NCI-H1092 (cell line): ENCODE data around the gene NEU1.
"Not testable (repeated sequence)": the region's sequence is repeated elsewhere in the genome, so short reads cannot be mapped to it uniquely, and the experiment has no call there.

Experiments used
- DNase-seq: peaks from one replicate; lab custom pipeline; 2025; lab: John Stamatoyannopoulos, UW

Gene NEU1

DNA sequence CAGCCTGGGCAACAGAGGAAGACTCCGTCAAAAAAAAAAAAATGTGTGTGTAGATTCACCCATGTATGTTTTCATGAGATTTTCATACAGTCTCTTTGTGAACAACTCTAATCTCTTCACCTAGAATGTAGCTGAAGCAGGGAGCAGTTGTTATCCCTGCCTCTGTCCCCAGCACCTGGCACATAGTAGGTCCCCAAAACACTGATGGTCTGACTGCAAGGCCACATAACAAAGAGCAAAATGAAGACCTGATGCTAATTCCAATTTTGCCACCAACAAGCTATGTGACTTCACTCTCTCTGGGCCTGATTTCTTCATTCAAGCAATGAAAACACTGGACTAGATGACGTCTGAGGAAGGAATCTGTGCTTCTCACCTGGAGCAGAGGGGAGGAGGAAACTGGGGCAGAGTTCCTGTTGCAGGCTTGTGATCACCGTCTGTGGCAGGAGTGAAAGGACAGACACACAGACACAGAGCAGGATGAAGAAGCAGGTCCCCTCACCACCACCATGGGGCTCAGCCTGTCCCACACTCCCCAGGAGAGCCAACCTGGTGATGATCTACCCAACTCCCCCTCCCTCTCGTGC is 11.6 kb upstream of the NEU1 start:
- DNase-seq, result no peak

- DNase-seq, result no peak
Observed at GRCh38 chr6:31871046-31871659, 8.5 kb upstream of the NEU1 start.

GRCh38 chr6:31870385-31870921 is 7.8 kb upstream of the NEU1 start:
- DNase-seq, result no peak

GRCh38 chr6:31869343-31869742 is 6.7 kb upstream of the NEU1 start:
- no peak for DNase-seq

DNA sequence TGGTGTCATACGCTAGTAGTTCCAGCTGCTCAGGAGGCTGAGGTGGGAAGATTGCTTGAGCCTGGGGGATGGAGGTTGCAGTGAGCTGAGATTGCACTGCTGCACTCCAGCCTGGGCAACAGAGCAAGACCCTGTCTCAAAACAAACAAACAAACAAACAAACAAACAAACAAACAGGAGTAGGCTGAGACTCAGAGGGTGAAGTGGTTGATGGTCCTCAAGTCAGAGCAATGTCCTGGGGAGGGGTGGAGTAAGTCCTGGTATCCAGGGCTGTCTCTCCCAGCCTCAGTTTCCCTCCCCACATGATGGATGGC is 6.0 kb upstream of the NEU1 start:
- DNase-seq, result not testable (repeated sequence)

DNA sequence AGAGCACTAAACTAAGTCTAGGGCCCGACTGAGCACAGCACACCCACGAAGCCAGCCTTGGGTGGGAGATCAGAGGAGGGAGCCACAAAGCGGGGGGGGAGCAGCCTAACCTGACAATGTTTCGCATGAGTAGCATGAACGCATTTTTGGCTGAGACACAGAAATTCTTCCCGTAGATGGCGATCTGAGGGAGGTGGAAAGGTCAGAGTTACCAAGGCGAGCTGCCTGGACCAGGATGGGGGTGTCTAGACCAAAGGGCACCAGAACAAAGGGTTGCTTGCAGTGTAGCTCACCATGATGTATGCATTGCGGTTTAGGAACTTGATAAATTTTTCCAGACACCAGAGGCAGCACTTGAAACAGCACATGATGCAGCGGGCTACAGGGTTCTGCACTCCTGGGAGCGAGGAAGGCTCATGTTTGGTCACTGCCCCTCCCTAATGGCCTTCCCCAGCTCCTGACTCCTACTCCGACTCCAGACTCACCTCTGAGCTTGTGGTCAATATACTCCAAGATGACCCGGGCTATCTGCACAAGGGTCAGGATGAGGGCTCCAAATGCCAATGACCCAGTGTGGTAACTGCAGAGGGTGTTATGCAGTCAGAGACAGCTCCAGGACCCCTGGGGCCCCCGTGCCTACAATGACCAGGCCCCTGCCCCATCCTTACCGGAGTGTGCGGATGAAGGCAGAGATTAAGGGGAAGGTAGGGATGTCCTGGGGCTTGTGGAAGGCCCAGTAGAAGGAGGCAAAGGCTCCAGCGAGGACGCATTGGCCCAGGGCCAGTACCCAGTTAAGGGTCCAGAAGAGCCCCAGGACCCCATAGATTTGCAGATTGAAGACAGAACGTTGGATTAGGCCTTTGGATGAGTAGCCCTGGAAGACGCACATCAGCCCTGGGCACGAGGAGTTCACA is 2.8 kb upstream of the NEU1 start:
- no peak for DNase-seq

DNA sequence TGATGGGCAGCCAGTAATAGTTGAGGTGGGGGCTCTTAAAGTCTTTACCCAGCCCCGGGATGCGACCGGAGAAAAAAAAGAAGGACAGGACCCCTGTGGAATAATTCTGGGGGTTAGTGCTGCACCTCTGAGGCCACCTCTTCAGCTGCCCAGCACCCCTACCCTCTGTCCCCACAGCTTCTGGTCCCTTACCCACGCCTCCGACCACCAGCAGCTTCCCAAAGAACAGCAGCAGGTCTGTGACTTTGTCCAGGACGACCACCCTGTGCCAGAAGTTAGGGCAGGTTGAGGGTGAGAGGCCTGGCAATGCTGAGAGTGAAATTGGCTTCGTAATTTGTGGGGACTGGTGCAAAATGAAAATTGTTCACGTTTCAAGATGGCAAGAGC is 2.2 kb upstream of the NEU1 start:
- DNase-seq, result no peak

DNA sequence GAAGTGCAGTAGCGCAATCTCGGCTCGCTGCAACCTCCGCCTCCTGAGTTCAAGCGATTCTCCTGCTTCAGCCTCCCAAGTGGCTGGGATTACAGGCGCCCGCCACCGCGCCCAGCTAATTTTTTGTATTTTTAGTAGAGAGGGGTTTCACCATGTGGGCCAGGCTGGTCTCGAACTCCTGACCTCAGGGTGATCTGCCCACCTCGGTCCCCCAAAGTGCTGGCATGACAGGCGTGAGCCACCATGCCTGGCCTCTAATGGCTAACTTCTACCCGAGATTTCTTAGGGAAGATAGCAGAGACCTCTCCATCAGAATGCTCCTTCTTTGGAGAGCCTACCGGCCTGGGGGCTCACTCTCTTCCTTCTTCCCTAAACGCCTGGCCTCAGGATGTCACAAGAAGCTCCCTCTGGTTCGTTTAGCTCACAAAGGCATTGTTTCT is 1.5 kb upstream of the NEU1 start:
- not testable (repeated sequence) for DNase-seq

GRCh38 chr6:31861919-31862343 is 690 bp downstream of the NEU1 start:
- no peak for DNase-seq

- DNase-seq, result no peak
Observed at GRCh38 chr6:31861150-31861549, 1.5 kb downstream of the NEU1 start.

DNA sequence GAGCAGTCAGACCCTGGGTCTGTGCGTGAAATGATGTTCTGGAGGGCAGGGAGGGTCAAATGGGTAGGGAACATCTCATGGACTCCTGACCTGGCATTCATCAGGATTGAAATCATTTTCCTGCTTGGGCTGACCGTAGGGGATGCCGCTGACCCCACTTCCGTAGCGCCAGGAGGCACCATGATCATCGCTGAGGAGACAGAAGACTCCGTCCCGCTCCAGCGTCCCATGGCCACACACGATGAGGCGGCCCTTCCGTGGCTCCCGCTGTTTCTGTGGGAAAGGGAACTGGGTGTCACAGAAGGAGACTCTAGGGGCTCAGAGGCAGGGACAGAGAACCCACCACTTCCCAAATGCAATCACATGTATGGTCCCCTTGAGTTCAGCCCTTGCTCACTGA is 2.3 kb downstream of the NEU1 start:
- no peak for DNase-seq

- no peak for DNase-seq
Observed at GRCh38 chr6:31859923-31860322, 2.7 kb downstream of the NEU1 start.

- no peak for DNase-seq
Observed at GRCh38 chr6:31858707-31859106, 3.9 kb downstream of the NEU1 start.

DNA sequence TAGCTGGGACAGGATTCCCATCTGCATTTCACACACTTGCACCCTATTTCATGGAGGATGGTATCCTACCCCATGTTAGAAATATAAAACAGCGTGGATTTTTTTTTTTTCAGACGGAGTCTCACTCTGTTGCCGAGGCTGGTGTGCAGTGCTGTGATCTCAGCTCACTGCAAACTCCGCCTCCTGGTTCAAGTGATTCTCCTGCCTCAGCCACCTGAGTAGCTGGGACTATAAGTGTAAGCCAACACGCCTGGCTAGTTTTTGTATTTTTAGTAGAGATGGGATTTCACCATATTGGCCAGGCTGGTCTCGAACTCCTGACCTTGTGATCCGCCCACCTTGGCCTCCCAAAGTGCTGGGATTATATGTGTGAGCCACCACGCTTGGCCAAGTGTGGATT is 4.8 kb downstream of the NEU1 start:
- not testable (repeated sequence) for DNase-seq

GRCh38 chr6:31851980-31852718 is 10.5 kb downstream of the NEU1 start:
- not testable (repeated sequence) for DNase-seq

DNA sequence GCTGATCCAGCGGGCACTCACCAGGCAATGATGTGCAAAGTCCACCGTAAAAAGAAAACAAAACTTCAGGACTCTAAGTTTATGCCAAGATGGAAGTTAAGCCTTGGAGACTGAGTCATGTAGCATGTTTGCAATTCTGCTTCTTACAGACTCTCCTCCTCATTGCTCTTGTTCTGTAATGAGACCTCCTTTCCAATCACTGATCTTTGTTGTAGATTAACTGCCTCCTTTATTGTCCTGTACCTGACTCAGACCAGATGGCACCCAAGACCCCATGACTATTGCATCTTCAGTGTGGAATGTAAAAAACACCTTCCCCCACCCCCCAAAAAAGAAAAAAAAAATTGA is 11.2 kb downstream of the NEU1 start:
- DNase-seq, result no peak

DNA sequence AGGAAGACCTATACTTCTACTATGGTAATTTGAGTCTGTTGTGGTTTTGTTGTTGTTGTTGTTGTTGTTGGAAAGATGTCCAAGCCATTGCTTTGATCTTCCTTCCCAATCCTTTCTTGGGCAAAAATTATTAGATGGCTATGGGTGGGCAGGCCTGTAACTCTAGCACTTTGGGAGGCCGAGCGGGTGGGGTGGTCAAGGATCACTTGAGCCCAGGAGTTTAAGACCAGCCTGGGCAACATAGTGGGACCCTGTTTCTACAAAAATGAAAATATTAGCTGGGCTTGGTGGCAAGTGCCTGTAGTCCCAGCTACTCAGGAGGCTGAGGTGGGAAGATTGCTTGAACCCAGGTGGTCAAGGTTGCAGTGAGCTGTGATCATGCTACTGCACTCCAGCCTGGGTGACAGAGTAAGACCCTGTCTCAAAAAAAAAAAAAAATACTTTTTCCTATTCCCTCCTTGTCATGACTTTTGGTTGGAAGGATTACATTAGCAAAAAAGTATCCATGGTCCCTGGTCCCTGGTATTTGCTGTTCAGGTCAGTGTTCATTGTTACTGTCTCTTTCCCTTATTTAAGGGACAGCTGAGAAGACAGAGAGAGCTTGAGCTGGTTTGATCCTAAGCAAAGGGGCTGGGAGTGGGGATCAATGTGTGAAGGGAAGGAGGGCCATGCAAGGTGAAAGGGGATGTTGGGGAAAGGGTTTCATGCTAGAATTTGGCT is 11.7 kb downstream of the NEU1 start:
- DNase-seq, result no peak

DNA sequence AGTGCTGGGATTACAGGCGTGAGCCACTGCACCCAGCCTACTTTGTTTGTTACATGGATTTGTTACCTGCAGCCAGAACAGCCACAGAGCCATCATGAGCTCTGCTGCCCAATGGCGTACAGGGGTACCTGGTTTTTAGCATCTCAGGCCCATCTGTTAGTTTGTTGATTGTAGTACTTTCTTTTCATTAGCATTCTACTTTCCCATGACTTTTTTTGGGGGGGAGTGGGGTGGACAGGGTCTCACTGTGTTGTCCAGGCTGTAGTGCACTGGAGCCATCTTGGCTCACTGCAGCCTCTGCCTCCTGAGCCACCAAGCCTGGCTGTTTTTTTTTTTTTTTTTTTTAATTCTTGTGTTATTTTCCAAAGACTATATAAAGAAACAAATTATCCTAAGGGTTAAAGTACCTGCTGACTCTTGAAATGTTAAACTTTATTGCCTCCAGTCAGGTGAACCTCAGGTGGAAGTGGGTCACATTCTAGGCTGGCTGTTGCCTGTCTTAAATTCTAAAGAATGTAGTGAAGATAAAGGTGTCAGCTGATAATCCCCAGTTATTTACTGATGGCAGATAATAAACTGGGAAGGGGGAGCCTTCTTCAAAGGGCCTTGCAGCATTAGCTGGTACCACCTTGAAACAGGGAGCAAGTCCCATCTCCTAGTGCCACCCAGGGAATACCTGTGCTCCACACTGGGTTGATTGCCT is 15.2 kb downstream of the NEU1 start:
- no peak for DNase-seq

GRCh38 chr6:31844507-31844906 is 18.1 kb downstream of the NEU1 start:
- DNase-seq, result no peak

- DNase-seq, result no peak
Observed at GRCh38 chr6:31842053-31842452, 20.6 kb downstream of the NEU1 start.

DNA sequence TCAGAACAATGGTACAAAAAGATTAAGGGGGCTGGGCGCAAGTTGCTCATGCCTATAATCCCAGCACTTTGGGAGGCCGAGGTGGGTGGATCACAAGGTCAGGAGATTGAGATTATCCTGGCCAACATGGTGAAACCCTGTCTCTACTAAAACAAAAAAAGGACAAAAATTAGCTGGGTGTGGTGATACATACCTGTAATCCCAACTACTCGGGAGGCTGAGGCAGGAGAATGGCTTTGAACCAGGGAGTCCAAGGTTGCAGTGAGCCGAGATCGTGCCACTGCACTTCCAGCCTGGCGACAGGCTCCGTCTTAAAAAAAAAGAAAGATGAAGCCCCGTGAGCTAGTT is 22.9 kb downstream of the NEU1 start:
- not testable (repeated sequence) for DNase-seq
